Muscle layer of colon (tissue), 2 donors: ENCODE results near the gene STIMATE.

Experiments
- H3K27ac ChIP-seq: one replicate; pipeline ENCODE4 v1.7.0; 2013; ENCODE audit warnings: low read depth, mild to moderate bottlenecking, low read length, moderate library complexity
- H3K27me3 ChIP-seq, 2 donors: one replicate each; pipeline ENCODE4 v1.7.0; 2013; ENCODE audit warnings: low read length in 2 of 2, mild to moderate bottlenecking in 2 of 2; ENCODE audit not compliant: insufficient read depth in 2 of 2, control insufficient read depth in 1 of 2
- H3K36me3 ChIP-seq: one replicate; pipeline ENCODE4 v1.7.0; 2013; ENCODE audit warnings: mild to moderate bottlenecking, low read length; ENCODE audit not compliant: insufficient read depth
- H3K4me1 ChIP-seq: one replicate; pipeline ENCODE4 v1.7.0; 2013; ENCODE audit warnings: mild to moderate bottlenecking, low read length; ENCODE audit not compliant: insufficient read depth
- H3K4me3 ChIP-seq, 2 donors: one replicate each; pipeline ENCODE4 v1.7.0; 2013; ENCODE audit warnings: low read length in 2 of 2, low read depth in 1 of 2, mild to moderate bottlenecking in 1 of 2, moderate library complexity in 1 of 2
- H3K9ac ChIP-seq: one replicate; pipeline ENCODE4 v1.7.0; 2013; ENCODE audit warnings: low read length
- H3K9me3 ChIP-seq: one replicate; pipeline ENCODE4 v1.7.0; 2013; ENCODE audit warnings: mild to moderate bottlenecking, low read length
- donor health status: abdominal sarcoma.
- donor health status: Adenocarcinoma of cecum.

The STIMATE gene

GRCh38 chr3:52829482-52829881 is 67.9 kb downstream of the STIMATE start:
- Histone ChIP-seq H3K36me3 (no peaks in the 10 kb centered on the region), H3K9ac (no peak overlapping the region), H3K4me3 (no peak overlapping the region), H3K27ac (no peak overlapping the region), H3K4me1 (peaks cover 13% of the 10 kb centered on the region), H3K9me3 (no peaks in the 10 kb centered on the region), H3K27me3 (no peaks in the 10 kb centered on the region)

DNA sequence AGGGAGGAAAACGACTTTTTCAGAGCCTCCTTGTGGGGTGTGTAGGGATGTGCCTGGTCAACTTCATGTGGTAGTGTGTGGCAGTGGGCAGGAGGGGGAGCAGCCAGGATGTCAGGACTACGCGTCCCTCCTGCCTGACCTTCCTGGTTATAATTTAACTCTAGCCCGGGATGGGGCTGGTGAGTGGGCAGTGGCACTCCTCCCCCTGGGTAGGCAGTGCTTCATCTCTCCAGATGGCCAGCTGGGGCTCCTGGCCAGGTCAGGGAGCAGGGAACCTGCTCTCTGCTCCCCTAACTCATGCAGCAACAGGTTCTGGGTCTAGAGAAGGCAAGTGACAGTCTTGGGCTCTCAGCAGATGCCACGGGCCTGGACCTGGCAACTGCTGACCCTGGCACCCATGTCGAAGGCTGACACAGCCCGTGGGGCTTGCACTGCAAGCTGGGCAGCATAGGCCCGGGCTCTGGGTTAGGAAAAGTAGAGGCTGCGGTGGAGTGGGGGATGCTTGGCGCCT is 69.4 kb downstream of the STIMATE start:
- Histone ChIP-seq H3K9me3 (no peaks in the 10 kb centered on the region), H3K4me1 (peaks cover 13% of the 10 kb centered on the region), H3K36me3 (no peaks in the 10 kb centered on the region), H3K27ac (no peak overlapping the region), H3K4me3 (no peak overlapping the region), H3K9ac (no peak overlapping the region), H3K27me3 (no peaks in the 10 kb centered on the region)

GRCh38 chr3:52827441-52827840 is 69.9 kb downstream of the STIMATE start:
- Histone ChIP-seq H3K27me3 (no peaks in the 10 kb centered on the region), H3K9ac (no peak overlapping the region), H3K4me3 (no peak overlapping the region), H3K9me3 (no peaks in the 10 kb centered on the region), H3K4me1 (peaks cover 13% of the 10 kb centered on the region), H3K36me3 (no peaks in the 10 kb centered on the region), H3K27ac (no peak overlapping the region)

GRCh38 chr3:52824037-52824436 is 73.3 kb downstream of the STIMATE start:
- H3K9ac ChIP-seq: no peak overlapping the region

DNA sequence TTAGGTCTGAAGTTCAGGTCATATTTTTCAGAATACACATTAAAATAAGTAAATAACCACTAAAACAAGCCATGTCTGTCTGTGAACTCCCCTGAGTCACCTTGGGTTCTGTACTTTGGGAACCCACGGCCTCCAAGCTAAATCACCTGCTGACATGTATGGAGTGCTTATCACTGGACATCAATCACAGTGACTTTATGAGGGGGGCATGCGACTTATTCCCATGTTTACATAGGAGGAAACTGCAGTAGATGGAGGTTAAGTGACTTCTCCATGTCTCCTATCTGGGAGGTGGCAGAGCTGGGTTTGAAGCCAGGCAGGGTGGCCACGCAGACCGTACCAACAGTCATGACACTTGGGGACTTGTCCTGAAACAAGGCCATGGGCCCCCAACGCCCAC is 75.0 kb downstream of the STIMATE start:
- Histone ChIP-seq H3K4me1 (no peaks in the 10 kb centered on the region), H3K9me3 (no peaks in the 10 kb centered on the region), H3K9ac (no peak overlapping the region), H3K27ac (no peak overlapping the region), H3K4me3 (no peak overlapping the region), H3K36me3 (no peaks in the 10 kb centered on the region), H3K27me3 (no peaks in the 10 kb centered on the region)

More at GRCh38 chr3:52824037-52824436, 73.3 kb downstream of the STIMATE start:
- H3K9me3 ChIP-seq: no peaks in the 10 kb centered on the region
- no peaks in the 10 kb centered on the region for H3K4me1 ChIP-seq
- no peak overlapping the region for H3K4me3 ChIP-seq
- H3K27me3 ChIP-seq: no peaks in the 10 kb centered on the region
- H3K36me3 ChIP-seq: no peaks in the 10 kb centered on the region
- H3K27ac ChIP-seq: no peak overlapping the region

GRCh38 chr3:52820736-52821135 is 76.6 kb downstream of the STIMATE start:
- no peaks in the 10 kb centered on the region for H3K27me3 ChIP-seq
- H3K27ac ChIP-seq: no peak overlapping the region
- H3K4me1 ChIP-seq: no peaks in the 10 kb centered on the region
- no peak overlapping the region for H3K9ac ChIP-seq
- H3K4me3 ChIP-seq: no peak overlapping the region
- H3K9me3 ChIP-seq: no peaks in the 10 kb centered on the region
- H3K36me3 ChIP-seq: no peaks in the 10 kb centered on the region

- no peaks in the 10 kb centered on the region for H3K36me3 ChIP-seq
- H3K27me3 ChIP-seq: no peaks in the 10 kb centered on the region
- no peaks in the 10 kb centered on the region for H3K9me3 ChIP-seq
- H3K27ac ChIP-seq: no peak overlapping the region
- no peak overlapping the region for H3K9ac ChIP-seq
- H3K4me1 ChIP-seq: no peaks in the 10 kb centered on the region
- no peak overlapping the region for H3K4me3 ChIP-seq
These were observed 77.4 kb downstream of the STIMATE start for GRCh38 chr3:52819936-52820335.

GRCh38 chr3:52817860-52818259 is 79.5 kb downstream of the STIMATE start:
- H3K27ac ChIP-seq: no peak overlapping the region
- no peak overlapping the region for H3K4me3 ChIP-seq
- no peaks in the 10 kb centered on the region for H3K27me3 ChIP-seq
- no peaks in the 10 kb centered on the region for H3K4me1 ChIP-seq
- no peaks in the 10 kb centered on the region for H3K9me3 ChIP-seq
- no peaks in the 10 kb centered on the region for H3K36me3 ChIP-seq
- H3K9ac ChIP-seq: no peak overlapping the region

DNA sequence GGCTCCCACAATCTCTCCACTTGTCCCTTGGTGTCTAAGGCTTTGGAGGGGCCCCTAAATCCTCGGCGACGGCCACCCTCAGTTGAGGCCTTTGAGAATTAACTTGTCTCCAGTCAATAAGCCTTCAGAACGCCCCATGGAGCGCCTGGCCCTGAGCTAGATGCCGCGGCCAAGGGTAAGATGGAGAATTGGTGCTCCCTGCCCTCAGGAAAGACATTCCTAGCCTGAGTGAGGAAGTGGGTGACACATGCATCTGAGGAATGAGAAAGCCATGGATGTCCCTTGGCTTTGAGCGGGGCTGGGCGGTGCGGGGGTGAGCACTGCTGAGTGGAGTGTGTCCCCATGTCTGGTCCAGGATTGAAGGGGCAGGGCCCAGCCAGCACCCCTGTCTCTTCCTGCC is 80.1 kb downstream of the STIMATE start:
- Histone ChIP-seq H3K9me3 (no peaks in the 10 kb centered on the region), H3K9ac (no peak overlapping the region), H3K4me3 (no peak overlapping the region), H3K27ac (no peak overlapping the region), H3K4me1 (no peaks in the 10 kb centered on the region), H3K36me3 (no peaks in the 10 kb centered on the region), H3K27me3 (no peaks in the 10 kb centered on the region)

DNA sequence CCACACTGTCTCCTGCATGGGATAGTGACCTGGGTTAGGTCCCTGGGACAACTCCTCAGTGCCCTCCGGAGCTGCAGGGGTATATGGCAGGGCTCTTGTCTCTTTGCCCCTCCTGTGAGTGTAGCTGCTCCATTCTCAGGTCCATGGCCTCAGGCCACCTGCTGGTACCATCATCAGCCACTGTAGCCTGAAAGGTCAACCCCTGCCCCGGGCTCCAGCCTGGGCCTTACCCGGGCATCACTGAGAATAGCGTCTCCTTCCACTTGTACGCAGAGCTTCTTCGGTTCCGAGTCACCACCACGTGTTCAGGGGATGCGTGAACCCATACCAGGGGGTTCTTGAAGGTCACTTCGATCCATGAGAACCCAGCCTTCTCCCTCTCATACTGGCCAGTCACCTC is 80.7 kb downstream of the STIMATE start:
- Histone ChIP-seq H3K27me3 (no peaks in the 10 kb centered on the region), H3K9ac (no peak overlapping the region), H3K27ac (no peak overlapping the region), H3K4me1 (no peaks in the 10 kb centered on the region), H3K9me3 (no peaks in the 10 kb centered on the region), H3K36me3 (no peaks in the 10 kb centered on the region), H3K4me3 (no peak overlapping the region)

GRCh38 chr3:52816199-52816598 is 81.1 kb downstream of the STIMATE start:
- no peak overlapping the region for H3K27ac ChIP-seq
- H3K4me1 ChIP-seq: no peaks in the 10 kb centered on the region
- H3K9ac ChIP-seq: no peak overlapping the region
- no peaks in the 10 kb centered on the region for H3K9me3 ChIP-seq
- H3K36me3 ChIP-seq: no peaks in the 10 kb centered on the region
- no peaks in the 10 kb centered on the region for H3K27me3 ChIP-seq
- H3K4me3 ChIP-seq: no peak overlapping the region

GRCh38 chr3:52813810-52814209 is 83.5 kb downstream of the STIMATE start:
- no peaks in the 10 kb centered on the region for H3K27me3 ChIP-seq
- H3K36me3 ChIP-seq: no peaks in the 10 kb centered on the region
- H3K9me3 ChIP-seq: no peaks in the 10 kb centered on the region
- H3K27ac ChIP-seq: no peak overlapping the region
- H3K4me3 ChIP-seq: no peak overlapping the region
- H3K9ac ChIP-seq: no peak overlapping the region
- H3K4me1 ChIP-seq: no peaks in the 10 kb centered on the region
